Measurements from ENCODE around the gene RAC3.

The RAC3 gene

DNA sequence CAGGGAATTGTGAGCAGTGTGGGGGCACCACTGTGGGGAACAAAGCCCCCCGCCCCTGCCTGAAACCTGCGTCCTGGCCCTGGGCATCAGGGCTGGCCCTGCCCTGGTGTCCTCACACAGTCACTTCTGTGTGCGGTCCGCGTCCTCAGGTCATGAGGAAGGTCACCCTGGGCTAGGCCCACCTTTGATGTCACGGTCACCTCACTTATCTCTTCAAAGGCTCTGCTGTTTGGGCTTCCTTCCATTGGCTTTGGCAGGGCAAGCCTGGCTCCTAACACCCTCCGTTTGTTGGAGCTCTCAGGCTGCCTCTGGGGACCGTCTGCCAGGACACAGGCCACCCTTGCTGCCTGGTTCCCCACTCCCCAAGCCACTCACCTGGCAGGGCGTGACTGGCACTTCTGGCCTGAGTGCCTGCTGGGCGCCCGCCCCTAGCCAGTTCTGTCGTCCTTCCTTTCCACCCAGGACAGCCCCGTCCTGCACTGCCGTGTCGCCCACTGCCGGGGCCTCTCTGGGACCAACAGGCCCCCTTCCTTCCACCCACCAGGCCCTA, 17.6 kb upstream of the RAC3 start:
- no peak for DNase-seq

DNA sequence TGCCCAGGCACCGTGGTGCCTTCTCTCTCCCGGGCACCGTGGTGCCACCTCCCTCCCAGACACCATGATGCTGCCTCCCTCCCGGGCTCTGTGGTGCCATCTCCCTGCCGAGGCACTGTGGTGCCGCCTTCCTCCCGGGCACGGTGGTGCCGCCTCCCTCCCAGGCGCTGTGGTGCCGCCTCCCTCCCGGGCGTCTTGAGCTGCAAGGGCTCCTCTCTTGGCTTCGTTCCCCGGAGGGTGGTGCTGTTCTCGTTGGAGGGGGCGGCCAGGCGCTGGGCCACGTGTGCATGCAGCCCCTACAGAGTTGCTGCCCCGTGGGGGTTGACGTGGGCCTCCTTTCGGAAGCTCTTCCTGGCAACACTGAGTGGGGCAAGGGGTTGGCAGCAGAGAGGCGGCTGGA, 17.0 kb upstream of the RAC3 start:
- DNase-seq, result no peak

DNA sequence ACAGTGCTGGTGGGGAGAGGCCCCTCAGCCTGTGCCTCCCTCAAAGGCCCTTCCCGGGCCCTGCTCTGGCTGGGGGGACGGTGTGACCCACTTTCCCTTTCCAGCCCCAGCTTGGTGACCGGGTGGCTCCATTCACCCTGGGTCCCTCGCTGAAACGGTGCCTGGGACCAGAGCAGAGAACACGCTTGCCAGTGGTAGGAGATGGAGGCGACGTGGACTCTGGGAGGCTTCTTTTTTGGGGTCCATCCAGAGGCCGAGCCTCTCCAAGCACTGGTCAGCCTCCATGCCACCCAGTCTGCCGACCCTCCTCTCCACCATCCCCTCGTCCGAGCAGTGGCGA, 16.5 kb upstream of the RAC3 start:
- DNase-seq, result no peak

DNA sequence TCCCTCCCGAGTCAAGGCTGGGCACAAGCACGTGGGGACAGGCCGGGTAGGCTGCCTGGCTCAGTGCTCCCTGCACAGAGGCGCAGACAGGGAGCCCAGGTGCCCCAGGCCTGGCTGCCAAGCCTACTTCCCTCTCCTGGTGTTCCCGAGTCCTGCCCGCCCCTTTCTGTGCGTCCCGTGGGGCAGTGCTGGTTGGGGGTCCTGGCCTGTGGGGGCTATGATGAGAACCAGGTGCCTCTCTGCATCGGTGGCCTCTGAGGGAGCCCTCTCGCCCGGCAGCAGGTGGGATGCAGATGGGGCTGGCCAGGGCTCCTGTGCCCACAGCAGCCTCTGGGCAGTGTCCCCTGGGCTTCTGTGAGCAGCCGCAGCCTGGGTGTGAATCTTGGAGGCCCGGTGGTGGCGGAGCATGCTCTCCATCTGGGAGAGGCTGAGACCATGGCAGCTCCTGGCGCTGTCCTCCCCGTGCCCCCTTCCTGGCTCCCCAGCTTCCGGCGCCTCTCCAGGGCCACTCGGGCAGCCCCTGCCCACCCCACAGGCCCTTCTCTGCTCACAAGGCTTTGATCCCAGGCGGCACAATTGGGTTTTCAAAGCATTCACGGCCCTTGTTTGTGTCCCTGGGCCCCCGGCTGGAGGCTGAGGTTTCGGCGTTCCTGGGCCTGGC, 16.0 kb upstream of the RAC3 start:
- DNase-seq, result no peak

DNA sequence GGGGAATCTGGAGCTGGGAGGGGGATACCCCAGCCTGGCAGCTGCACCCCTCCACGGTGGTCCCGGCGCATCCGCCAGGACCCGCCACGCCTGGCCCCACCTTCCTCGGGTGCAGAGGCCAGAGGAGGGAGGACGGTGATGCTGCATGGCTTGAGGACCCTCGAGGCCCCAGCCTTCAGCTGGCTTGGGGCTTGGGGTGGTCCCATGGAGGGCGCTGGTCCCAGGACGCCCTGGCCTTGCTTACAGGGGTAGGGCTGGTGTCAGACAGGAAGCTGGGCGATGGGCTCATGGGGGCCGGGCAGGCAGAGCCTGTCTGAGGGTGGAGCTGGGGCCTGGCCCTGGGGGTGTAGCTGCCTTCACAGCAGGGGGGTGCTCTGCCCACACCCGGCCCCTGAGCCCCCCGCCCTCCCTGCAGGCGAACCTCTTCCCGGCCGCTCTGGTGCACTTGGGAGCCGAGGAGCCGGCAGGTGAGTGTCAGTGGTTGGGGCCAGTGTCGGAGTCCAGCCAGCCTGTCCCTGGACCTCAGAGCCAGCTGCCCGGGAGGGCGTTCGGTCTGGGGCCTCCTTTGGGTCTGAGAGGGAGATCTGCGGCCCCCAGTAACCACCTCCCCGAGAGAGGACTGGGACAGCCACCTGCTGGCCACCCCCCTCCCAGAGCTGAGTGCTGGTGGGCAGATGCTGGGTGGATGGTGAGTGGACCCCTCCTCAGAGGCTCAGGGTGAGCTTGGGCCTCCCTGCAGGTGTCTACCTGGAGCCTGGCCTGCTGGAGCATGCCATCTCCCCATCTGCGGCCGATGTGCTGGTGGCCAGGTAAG, 15.2 kb upstream of the RAC3 start:
- no peak for DNase-seq

DNA sequence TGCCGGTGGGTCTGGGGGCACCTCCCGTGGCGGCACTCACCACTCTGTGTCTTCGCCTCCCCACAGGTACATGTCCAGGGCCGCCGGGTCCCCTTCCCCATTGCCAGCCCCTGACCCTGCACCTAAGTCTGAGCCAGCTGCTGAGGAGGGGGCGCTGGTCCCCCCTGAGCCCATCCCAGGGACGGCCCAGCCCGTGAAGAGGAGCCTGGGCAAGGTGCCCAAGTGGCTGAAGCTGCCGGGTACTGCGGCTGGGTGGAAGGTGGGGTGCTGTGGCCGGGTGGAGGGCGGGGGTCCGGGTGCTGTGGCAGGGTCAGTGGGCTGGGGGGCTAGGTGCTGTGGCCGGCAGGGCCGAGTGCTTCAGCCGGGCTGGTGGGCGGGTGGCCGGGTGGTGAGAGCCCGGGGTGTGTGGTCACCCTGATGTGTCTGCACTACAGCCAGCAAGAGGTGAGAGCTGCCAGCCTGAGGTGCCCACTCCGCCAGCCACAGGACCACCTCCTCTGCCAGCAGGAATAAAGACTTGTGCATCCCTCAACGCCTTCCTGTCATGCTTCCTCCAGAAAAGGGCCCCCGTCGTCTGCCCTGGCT, 14.5 kb upstream of the RAC3 start:
- DNase-seq, result no peak

DNA sequence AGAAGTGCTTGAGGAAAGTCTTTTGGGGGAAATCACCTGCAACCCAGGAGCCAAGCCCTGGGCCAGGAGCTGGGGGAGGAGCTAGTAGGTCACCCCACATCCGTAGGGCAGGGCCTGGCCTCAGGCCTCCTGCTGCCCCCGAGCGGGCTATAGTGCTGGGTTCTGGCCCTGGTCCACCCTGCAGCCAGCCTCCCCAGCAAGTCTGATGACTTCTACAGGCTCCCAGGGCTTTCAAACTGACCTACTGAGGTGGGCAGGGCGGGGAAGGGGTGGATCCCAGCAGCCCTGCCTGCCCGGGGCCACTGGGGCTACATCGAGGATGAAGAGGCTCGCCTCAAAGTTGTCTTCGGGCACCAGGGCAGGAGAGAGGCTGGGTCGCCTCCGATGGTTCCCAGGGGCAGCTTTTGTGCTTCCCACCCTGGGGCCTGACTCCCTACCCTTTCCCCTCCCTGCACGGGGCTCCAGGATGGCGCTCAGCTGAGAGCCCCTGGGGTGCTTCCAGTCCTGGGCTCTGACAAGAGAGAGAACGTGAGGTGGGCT, 13.8 kb upstream of the RAC3 start:
- DNase-seq, result no peak

DNA sequence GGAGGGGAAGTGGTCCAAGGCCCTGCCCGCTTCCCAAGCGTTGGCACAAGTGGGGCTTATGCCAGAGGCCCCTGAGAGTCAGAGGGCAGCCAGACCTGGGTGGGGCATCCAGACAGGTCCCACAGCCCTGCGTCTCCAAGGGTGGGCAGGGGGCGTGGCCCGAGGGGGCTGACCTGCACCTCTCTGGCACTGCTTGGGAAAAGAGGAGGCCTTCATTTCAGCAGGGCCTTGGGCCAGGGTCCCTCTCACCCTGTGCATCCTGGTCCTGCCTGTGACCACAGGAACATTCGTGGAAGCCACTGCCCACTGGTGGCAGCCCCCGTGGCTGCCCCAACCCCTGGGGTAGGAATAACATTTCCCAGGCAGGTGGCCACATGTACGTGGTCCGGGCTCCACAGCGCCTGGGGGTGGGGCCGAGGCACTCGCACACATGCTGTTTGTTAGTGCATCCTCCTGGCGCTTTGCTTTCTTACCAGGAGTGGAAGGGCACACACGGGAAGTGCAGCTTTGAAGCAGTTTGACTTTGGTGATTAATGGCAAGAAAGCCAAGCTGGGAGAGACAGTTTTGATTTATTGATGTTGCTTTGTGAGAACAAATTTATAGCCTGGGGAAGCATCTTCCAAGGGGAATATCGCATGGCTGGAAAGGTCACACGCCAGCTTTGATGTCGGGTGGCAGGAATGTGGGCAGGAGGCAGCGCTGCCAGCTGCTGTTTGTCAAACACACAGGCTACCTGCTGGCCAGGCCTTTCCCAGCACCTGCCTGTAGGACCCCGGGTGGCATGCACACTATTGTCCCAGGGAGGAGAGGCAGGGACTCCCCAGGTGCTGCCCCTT, 13.1 kb upstream of the RAC3 start:
- DNase-seq, result no peak

DNA sequence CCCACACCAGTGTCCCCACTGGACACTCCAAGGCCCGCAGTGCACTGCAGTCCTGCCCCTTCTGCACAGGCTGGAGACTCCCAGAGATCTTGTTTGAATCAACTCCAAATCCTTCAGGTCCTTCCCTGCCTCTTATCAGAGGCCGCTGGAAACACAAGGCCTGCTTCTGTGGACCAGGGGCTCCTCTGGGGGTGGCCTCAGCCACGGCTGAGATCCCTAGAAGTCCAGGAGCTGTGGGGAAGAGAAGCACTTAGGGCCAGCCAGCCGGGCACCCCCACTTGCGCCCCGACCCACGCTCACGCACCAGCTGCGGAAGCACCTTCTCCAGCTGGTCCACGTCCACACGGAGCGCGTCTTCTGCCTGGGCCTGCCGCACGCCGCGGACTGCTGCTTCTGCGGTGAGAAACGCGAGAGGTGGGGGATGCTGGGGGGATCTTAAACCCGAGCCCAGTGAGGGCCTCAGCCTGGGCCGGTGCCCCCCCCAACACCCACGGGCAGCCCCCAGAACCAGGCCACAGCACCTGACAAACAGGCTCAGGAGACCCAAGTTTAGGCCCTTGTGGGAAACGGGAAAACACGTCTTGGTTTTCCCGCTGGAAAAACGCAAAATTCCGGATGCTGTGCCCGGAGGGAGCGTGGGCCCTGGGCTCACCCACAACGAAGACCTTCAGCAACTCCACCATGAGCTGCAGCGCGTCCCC, 12.3 kb upstream of the RAC3 start:
- no peak for DNase-seq

DNA sequence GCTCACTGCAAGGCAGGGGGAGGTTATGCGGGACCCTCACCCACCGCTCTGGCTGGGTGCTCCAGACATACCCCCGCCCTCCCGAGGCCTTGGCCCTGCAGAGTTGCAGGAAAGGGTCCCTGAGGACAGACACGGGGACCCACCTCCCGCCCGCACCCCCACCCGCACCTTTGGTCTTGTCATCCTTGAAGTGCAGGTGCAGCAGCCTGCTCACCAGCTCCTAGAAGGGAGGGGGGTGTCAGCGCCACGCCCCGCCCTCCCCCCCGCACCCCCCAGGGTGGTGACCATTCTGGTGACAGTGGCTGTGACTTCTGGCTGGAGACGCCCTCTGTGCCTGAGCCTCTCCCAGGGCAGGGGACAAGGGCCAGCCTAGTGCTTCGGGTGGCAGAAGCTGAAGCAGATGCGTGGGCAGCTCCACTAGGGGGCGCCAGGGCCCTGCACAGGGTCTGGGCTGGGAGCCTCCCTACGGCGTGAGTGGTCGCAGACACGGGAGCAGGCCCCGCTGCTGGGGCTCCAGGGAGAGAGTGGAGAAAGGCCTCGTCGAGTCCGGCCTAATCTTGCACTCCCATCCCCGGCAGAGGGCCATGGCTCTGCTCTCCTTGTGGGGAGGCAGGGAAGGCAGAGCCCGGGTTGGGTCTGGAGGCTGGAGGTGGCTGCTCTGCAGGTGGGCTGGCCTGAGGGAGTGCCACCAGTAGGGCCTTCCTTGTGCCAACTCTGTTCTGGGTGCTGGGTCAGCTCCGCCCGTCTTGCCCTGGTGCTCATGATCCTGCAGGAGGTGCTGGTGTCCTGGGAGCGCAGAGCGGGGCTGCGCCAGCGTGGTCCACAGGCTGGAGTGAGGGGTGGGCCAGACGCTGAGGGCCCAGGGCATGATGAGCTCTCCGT, 11.5 kb upstream of the RAC3 start:
- peak; percentile 63 for DNase-seq

DNA sequence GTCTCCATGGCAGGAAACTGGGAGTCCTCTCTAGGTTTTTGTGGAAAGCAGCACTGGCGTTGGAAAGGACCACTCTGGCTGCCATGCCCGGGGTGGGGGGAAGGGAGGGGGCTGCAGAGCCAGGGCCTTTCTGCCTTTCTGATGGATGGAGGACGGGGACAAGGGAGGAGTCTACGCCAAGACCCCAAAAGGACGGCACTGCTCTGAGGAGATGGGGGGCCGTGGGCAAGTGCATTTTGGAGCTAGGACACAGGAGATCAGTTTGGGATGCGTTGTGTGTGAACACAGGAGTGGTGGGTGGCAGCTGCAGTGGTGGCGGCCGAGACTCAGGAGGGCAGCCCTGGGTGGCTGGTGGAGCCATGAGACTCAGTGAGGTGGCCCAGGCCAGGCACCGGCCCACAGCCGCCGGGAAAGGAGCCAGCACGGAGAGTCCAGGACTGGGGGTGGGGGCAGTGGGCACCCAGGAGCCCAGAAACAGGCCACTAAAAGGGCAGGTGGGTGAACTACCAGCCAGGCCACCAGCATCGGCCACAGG, 10.8 kb upstream of the RAC3 start:
- no peak for DNase-seq

DNA sequence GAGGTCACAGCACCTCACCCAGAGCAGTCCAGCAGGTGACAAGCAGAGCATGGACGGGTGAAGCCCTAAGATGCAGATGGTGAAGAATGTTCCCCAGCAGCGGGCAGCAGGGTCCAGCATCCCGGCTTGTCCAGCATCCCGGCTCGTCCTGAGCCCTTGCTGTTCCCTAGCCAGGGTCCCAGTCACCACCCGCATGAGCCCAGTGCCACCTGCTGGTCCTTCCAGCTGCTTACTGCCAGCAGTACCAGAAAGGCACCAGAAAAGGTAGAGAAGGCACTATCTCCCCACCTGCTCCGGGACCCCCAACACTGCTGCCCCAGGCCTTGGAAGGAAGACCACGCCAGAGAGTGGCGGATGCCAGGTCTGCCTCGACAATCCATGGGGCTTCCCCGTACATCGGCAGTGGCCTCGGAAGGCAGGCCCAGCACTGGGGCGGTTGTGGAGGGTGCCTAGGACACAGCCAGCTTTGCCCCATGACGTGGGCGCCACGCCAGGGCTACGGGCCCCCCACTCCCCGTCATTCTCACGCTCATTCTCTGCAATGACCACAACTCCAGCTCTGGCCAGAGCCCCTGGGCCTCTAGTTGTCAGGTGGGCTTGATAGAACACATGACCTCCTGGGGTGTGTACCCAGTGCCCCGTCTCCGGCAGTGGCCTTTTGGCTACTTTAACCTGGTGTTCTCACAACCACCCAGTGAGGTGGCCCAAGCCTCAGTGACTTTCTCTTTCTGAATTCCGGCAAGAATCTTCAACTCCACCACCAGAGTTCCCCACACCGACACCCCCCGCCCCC, 10.2 kb upstream of the RAC3 start:
- peak; percentile 67 for DNase-seq

DNA sequence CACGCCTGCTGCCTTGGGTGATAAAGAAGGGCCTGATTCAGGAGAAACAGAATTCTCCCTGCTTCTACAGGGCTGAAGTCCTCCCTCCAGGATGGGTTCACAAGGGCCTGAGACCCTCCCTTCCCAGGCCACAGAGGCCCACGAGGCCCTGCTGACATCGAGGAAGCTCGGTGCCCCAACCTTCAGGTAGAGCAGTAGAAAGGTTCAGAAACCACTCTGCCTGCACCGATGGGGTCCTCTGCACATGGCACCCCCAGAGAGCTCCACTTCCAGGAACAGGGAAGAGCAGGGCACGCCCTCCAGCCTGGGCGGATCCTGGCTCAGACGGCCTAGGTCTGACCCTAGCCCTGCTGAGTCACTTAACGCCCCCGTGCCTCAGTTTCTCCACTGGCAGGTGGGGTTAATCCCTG, 9.6 kb upstream of the RAC3 start:
- peak; percentile 51 for DNase-seq

DNA sequence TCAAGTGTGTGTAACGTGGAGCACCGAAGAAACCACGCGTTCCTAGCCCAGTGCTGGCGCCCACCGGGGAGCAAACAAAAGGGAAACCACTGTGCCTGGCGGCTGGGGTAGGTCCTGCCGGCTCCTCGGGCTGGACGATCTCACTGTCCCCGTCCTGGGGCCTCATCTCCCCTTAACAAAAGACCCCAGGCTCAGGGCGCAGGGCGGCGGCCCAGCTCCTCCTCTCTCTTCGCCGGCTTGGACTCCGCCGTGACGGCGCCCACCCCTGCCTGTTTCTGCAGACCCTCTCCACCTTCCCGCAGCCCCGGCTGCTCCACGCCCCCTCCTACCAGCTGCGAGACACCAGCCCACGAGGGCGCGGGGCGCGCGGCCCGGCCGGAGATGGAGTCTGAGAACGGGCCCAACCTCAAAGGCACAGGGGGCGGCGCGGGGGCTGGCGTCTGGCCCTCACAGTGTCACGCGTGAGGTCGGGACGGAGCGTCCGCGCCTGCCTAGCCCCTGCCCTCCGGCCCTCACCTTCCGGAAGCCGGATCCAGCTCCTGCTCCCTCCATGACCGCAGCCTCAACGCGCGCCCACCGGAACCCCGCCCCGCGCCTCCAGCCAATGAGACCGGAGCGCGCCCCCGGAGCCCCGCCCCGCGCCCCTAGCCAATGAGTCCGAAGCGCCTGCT, 9.0 kb upstream of the RAC3 start, which contains the start of gene CENPX:
Gene CENPX, minus strand, starts transcription at position 569 of the 671 bp plus-strand sequence. Its CDS starts 17 bp downstream, at position 552.
- no peak for DNase-seq

DNA sequence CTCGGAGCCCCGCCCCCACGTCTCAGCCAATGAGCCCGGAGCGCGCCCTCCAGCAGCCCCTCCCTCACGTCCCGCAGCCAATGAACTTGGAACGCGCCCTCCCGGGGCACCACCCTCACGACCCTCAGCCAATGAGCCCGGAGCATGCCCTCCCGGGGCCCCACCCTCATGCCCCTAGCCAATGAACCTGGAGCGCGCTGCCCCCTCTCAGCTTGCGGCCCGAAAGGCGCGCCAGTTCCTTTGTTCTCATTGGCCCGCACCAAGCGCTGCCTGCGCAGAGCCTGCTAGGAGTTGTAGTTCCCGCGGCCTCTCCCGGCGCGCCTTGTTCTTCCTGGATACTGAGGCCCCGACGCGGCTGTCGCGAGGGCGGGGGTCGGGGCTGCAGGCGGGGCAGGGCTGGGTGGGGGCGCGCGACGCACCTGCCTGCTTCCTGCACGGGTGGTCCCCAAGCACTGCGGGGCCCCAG, 8.5 kb upstream of the RAC3 start, which contains the start of gene LRRC45:
Gene LRRC45, plus strand, starts transcription at position 325 of the 466 bp plus-strand sequence. CDS start 339 bp downstream, outside the sequence.
- peak; percentile 99 for DNase-seq

DNA sequence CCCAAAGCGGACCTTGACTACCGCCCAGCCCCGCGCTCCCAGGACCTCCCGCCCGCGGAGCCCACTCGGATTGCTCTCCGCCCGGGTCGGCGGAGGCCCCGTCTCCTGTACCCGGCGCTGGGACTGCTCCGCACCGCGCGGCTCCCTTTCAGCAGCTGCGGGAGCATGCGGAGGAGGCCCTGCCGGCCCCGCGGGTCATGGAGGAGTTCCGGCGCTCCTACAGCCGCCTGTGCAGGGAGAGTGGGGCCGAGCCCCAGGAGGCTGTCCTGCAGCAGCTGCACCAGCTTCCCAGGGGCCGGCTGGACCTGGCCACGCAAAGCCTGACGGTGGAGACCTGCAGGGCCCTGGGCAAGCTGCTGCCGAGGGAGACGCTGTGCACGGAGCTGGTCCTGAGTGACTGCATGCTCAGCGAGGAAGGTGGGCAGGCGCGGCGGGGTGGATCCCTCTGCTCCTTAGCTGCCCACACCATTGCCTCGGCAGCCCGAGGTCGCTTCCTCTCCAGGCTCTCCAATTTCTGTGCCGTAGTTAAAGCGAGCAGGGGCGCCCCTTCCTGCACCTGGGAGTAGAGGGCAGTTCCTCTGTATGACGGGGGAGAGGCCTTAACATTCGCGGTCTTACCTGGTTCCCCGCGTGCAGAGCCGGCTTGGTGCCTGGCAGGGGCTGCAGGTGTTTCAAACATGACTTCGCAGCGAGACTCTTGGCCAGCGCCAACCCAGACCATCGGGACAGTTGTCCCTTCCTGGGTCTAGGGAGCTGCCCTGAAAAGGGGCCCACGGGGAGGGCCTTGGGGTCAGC, 7.8 kb upstream of the RAC3 start:
- peak; percentile 27 for DNase-seq

DNA sequence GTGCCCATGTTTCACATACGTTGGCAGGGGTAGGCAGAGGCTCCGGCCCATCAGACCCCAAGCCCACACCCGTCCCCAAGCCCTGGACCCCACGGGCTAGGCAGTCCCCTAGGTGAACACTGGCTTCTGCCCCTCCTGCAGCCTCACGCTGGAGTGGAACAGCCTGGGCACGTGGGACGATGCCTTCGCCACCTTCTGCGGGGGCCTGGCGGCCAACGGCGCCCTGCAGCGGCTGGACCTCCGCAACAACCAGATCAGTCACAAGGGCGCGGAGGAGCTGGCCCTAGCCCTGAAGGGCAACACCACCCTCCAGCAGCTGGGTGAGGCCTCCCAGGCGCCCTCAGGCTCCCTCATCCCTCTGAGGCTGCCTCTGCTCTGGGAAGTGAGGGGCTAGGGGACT, 6.6 kb upstream of the RAC3 start:
- no peak for DNase-seq

All from hematopoietic multipotent progenitor cell treated with erythropoietin and hydrocortisone succinate and interleukin-3 and kit ligand, for 8 days (in vitro differentiated cells).